LNCaP clone FGC (cell line): ENCODE data around the gene CFAP91.

ENCODE experiments used
- DNase-seq: peaks from one replicate; pipeline ENCODE4 v3.0.0-alpha.2; 2011; ENCODE audit warnings: low read depth
- H3K4me3 ChIP-seq: 2 replicates; pipeline ENCODE4 v1.5.1; 2011; ENCODE audit warnings: mild to moderate bottlenecking, low read depth, low read length, control low read depth
- TF ChIP-seq, protein P1 (sequence below): IDR thresholded peaks from 2 replicates; pipeline ENCODE4 v1.5.1; 2012; ENCODE audit warnings: mild to moderate bottlenecking; ENCODE audit not compliant: control insufficient read depth, insufficient read depth; ENCODE audit errors: extremely low read depth

The CFAP91 gene

DNA sequence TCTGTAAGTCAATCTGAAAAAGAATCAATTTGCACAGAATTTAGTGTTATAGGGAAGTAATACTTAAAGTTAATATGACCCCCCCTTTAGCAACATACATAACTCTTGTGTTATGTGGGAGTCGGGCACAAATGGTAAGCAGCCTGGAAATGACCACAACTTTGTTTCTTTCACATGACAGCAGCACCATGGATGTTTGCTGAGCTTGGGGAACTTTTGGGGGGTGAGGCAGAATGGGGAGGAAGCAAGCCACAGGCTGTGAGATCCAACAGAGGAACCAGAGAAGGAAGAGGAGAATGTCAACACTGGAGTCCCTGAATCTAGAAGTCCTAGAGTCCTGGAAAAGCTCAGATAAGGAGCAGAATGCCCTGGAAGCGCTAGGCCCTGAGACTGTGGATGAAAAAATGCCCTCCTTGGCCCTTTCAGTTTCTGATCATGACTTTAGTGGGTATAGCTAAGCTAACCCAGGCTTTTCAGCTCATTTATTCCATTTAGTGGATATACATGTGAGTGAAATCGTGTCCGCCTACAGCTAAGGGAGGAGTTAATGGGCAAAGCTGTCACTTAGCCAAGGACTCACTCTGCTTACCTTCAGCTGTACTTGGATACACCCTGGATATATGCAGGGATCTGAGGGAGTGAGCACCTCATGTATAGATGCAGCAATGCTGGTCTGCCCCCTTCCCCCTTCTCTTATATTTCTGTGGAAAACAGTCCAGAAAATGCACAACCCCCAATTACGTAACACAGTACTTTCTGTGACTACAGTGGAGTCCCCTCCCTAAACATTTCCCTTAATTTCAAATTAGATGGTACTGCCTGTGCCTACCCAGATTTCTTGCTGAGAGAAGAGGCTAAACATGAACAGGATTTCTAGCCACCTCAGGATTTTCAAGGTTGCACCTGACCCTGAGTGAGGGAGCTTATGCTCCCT lies 39.1 kb downstream of the CFAP91 start:
- TF ChIP-seq, protein P1, sequence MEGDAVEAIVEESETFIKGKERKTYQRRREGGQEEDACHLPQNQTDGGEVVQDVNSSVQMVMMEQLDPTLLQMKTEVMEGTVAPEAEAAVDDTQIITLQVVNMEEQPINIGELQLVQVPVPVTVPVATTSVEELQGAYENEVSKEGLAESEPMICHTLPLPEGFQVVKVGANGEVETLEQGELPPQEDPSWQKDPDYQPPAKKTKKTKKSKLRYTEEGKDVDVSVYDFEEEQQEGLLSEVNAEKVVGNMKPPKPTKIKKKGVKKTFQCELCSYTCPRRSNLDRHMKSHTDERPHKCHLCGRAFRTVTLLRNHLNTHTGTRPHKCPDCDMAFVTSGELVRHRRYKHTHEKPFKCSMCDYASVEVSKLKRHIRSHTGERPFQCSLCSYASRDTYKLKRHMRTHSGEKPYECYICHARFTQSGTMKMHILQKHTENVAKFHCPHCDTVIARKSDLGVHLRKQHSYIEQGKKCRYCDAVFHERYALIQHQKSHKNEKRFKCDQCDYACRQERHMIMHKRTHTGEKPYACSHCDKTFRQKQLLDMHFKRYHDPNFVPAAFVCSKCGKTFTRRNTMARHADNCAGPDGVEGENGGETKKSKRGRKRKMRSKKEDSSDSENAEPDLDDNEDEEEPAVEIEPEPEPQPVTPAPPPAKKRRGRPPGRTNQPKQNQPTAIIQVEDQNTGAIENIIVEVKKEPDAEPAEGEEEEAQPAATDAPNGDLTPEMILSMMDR, result no peak
- no peak for DNase-seq

DNA sequence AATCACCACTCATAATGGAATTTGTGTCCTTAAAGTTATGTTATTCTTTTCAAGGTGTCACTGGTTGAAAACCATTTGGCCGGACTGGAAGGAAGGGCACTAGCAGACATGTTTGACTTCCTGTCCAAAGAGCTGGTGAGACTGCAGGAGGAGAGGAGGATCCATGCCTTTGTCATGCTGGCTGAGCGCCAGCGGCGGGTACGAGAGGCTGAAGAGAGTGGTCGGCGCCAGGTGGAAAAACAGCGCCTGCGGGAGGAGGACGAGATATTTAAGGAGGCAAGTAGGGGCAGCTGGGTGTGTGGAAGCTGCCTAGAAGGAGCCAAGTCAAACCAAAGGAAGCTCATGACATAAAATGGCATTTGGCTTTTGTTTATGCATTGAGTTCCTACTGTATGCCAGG lies 41.1 kb downstream of the CFAP91 start:
- TF ChIP-seq, protein P1, result no peak
- no peak overlapping the region for H3K4me3 ChIP-seq
- DNase-seq, result no peak

More for the DNA sequence above, 39.1 kb downstream of the CFAP91 start:
- no peak overlapping the region for H3K4me3 ChIP-seq

DNA sequence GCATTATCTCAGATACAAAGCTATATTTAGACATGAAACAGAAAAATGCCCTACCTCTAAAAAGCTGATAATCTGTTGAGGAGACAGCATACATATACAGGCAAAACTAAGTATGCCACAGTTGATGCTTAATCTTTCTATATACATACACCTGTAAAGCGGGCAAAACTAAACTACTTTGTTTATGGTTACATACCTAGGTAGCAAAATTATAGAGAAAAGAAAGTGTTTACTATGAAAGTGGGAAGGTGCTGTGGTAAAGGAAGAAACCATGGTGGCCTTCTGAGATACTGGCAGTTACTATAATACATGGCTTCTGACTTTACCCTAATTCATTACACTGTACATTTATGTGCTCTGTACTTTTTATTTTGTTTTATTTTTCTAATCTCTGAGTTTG lies 43.1 kb downstream of the CFAP91 start:
- TF ChIP-seq, protein P1, result no peak
- DNase-seq, result no peak
- no peak overlapping the region for H3K4me3 ChIP-seq

DNA sequence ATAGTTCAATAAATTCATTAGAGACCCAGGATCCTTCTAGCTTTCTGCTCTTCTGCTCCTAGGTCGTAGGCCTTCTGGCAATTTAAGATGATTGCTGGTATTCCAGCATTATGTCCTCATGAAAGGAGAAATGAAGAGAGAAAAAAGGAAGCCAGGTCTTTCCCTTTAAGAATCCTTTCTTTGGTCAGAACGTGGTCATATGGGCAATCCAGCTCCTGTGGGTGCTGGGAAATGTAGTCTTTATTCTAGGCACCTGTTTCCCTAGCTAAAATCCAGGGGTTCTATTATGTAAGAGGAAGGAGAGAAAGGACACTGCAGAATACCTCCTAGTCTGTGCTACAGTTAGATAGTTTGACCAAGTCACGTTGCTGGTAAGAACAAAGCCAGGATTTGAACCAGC lies 43.6 kb downstream of the CFAP91 start:
- H3K4me3 ChIP-seq, result no peak overlapping the region
- TF ChIP-seq, protein P1, result no peak
- DNase-seq, result no peak

DNA sequence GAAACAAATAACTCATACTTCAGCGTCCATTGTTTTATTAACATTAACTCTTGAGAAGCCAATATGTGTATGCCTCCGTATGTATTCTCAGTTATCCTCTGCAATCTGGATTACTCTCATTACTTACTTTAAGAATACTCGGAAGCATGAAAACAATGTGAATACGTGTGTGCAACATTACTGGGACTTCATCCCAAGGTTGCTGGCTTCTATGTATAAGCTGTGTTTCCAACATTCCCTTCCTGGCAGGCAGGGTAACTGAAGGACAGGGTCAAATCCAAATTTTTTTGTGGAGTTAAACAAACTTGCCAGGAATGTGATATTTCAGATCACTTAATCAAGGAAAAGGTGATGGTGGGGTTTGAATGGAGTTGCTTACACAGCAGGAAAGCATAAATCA lies 44.5 kb downstream of the CFAP91 start:
- DNase-seq, result no peak
- H3K4me3 ChIP-seq, result no peak overlapping the region
- TF ChIP-seq, protein P1, result no peak

DNA sequence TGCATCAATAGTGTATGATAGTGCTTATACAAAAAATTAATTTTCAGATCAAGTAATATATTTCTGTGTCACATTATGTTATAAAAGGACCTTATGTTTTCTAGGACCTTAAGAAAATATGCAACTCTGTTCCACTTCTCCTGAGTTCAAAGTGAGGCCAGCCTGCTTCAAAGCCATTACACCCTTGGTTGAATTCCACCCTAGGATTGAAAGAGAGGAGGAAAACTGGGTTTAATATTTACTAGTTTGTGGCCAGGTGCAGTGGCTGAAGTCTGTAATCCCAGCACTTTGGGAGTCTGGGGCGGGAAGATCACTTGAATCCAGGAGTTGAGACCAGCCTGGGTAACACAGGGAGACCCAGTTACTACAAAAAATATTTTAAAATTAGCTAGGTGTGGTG lies 46.2 kb downstream of the CFAP91 start:
- H3K4me3 ChIP-seq, result no peak overlapping the region
- no peak for DNase-seq
- TF ChIP-seq, protein P1, result no peak
